GM19238 (cell line): ENCODE measurements around the gene DACT2.

Experiments used
- DNase-seq: peaks from one replicate; pipeline ENCODE4 v3.0.0; 2011; ENCODE audit warnings: low spot score; ENCODE audit not compliant: insufficient read length

DACT2 gene

GRCh38 chr6:168265827-168266815 is 53.5 kb downstream of the DACT2 start:
- no peak for DNase-seq

- no peak for DNase-seq
These were observed 54.2 kb downstream of the DACT2 start for GRCh38 chr6:168265394-168265793.

- no peak for DNase-seq
These were observed 54.8 kb downstream of the DACT2 start for GRCh38 chr6:168264593-168265335.

GRCh38 chr6:168263351-168263905 is 56.1 kb downstream of the DACT2 start:
- DNase-seq, result no peak

- DNase-seq, result no peak
These were observed 58.3 kb downstream of the DACT2 start for GRCh38 chr6:168261234-168261633.

GRCh38 chr6:168260420-168260987 is 59.1 kb downstream of the DACT2 start:
- DNase-seq, result no peak

- no peak for DNase-seq
These were observed 60.8 kb downstream of the DACT2 start for GRCh38 chr6:168258795-168259194.

GRCh38 chr6:168256940-168257339 is 62.6 kb downstream of the DACT2 start:
- DNase-seq, result no peak
